ENCODE data around the gene FNTB. TPM values are rescaled to one million over a fixed set of nuclear protein-coding genes. Genes with fewer than 3 reads are reported as not detected.

Gene FNTB
- total RNA-seq, 1 experiment from 2014 or later = 26.7 TPM

DNA sequence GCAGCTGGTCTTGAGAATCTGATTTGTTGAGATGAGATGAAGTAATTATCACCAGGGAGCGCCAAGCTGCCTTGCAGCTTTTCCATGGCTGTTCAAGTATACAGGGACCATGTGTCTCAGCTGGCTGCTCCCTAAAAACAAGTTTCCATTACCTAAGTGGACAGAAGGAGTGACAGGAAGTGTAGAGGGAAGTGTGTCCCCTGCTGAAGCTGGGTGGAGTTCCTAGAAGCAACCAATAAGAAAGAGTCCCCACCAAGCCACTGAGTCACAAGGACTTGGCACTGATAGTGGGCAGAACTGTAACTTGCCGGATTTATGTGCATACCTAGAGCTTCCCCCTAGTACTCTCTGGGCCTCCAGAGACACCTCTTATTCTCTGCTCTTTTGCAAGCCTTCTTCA lies 42.7 kb upstream of the FNTB start:
- H3K27me3 ChIP-seq (ENCODE audit: insufficient read depth, low read length) = no peaks in the 10 kb centered on the region
- H3K27ac ChIP-seq (ENCODE audit: low read depth, low read length) = no peak overlapping the region
- H3K9me2 ChIP-seq (ENCODE audit: insufficient read depth) = no peaks in the 10 kb centered on the region
- no peaks in the 10 kb centered on the region for H3K79me2 ChIP-seq (ENCODE audit: insufficient read depth, low read length)
- CTCF ChIA-PET = interaction anchor here (1.1 kb wide), 1 partner anchor 9 kb away, joined by 3 read pairs; no protein-coding TSS in a partner anchor
- ATAC-seq (no peak), DNase-seq (ENCODE audit: low read depth, low spot score) (no peak)
- H3K4me1 ChIP-seq (ENCODE audit: control insufficient read depth in 1 of 2, insufficient read depth in 2 of 2, low read length in 2 of 2) = no peaks in the 10 kb centered on the region
- H2AFZ ChIP-seq (ENCODE audit: low read depth, low read length, poor library complexity, severe bottlenecking) = no peak overlapping the region
- H4K20me1 ChIP-seq (ENCODE audit: insufficient read depth) = no peaks in the 10 kb centered on the region
- no peak overlapping the region for H3K9ac ChIP-seq (ENCODE audit: low read length)
- no peak overlapping the region for H3K4me2 ChIP-seq (ENCODE audit: low read length)
- intact Hi-C loops (cut with micrococcal nuclease) = no loop called here
- H3K9me3 ChIP-seq (ENCODE audit: control insufficient read depth in 1 of 2, insufficient read depth in 1 of 2, low read depth in 1 of 2, low read length in 2 of 2) = no peaks in the 10 kb centered on the region
- no peak for TF ChIP-seq JUND (IDR thresholded peaks at IDR 0.05)
- TF ChIP-seq MAX (IDR thresholded peaks at IDR 0.05) = no peak
- no peak for TF ChIP-seq ZFX (IDR thresholded peaks at IDR 0.05)
- TF ChIP-seq POLR2AphosphoS5 (IDR thresholded peaks at IDR 0.05; ENCODE audit: low read depth, low read length) = no peak
- no peak for TF ChIP-seq RAD21 (IDR thresholded peaks at IDR 0.05; ENCODE audit: low read depth)
- no peak for TF ChIP-seq ZNF274 (IDR thresholded peaks at IDR 0.05; ENCODE audit: low read depth, low read length)
- TF ChIP-seq, protein P1, sequence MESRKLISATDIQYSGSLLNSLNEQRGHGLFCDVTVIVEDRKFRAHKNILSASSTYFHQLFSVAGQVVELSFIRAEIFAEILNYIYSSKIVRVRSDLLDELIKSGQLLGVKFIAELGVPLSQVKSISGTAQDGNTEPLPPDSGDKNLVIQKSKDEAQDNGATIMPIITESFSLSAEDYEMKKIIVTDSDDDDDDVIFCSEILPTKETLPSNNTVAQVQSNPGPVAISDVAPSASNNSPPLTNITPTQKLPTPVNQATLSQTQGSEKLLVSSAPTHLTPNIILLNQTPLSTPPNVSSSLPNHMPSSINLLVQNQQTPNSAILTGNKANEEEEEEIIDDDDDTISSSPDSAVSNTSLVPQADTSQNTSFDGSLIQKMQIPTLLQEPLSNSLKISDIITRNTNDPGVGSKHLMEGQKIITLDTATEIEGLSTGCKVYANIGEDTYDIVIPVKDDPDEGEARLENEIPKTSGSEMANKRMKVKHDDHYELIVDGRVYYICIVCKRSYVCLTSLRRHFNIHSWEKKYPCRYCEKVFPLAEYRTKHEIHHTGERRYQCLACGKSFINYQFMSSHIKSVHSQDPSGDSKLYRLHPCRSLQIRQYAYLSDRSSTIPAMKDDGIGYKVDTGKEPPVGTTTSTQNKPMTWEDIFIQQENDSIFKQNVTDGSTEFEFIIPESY (IDR thresholded peaks at IDR 0.05; ENCODE audit: extremely low read depth, insufficient replicate concordance, low read length) = no peak
- TF ChIP-seq REST (IDR thresholded peaks at IDR 0.05; ENCODE audit: low read depth) = no peak
- no peak for TF ChIP-seq CEBPB (IDR thresholded peaks at IDR 0.05; ENCODE audit: low read depth)
- H3K4me3 ChIP-seq (replicated peaks in 1 of 2; ENCODE audit: low read depth in 1 of 2, low read length in 2 of 2) = no peak overlapping the region
- POLR2A ChIA-PET = no interaction called here
- no TSS peak for BruUV-seq (replicated peaks)
- RAD21 ChIA-PET (ENCODE audit: low non-redundant PET in 1 of 2, low total read pairs in 2 of 2, uncharacterized antibody in 2 of 2, unreplicated experiment in 2 of 2) = no interaction called here
- no peaks in the 10 kb centered on the region for H3K36me3 ChIP-seq (ENCODE audit: control insufficient read depth in 1 of 2, insufficient read depth in 2 of 2, low read length in 2 of 2)
